Mesodermal cell (in vitro differentiated cells): ENCODE measurements around the gene SPATC1L.
"Not testable (repeated sequence)": the region's sequence is repeated elsewhere in the genome, so short reads cannot be mapped to it uniquely, and the experiment has no call there.

Experiments
- H3K27ac ChIP-seq: 2 replicates; pipeline ENCODE4 v1.7.0; 2013; ENCODE audit warnings: mild to moderate bottlenecking, low read depth, low read length, moderate library complexity; ENCODE audit not compliant: severe bottlenecking
- H3K36me3 ChIP-seq: 2 replicates; pipeline ENCODE4 v1.7.1; 2013; ENCODE audit warnings: mild to moderate bottlenecking, low read length, moderate library complexity; ENCODE audit not compliant: control insufficient read depth, insufficient read depth
- H3K4me1 ChIP-seq: one replicate; pipeline ENCODE4 v1.7.1; 2013; ENCODE audit warnings: mild to moderate bottlenecking, low read length; ENCODE audit not compliant: insufficient read depth, control insufficient read depth, poor library complexity, severe bottlenecking
- H3K4me3 ChIP-seq: 2 replicates; pipeline ENCODE4 v1.7.0; 2013; ENCODE audit warnings: low read length, control low read depth, mild to moderate bottlenecking; ENCODE audit not compliant: insufficient read depth, poor library complexity, severe bottlenecking; ENCODE audit errors: extremely low read depth
- H3K9me3 ChIP-seq: 2 replicates; pipeline ENCODE4 v1.7.1; 2013; ENCODE audit warnings: mild to moderate bottlenecking, low read length, moderate library complexity; ENCODE audit not compliant: control insufficient read depth
- WGBS, 2 experiments: methylation state at CpG; one replicate each; pipeline ENCODE4 v1.1.5; 2013; ENCODE audit warnings: missing lambda C conversion rate in 2 of 2; ENCODE audit not compliant: insufficient coverage in 2 of 2; 5-methylcytosine and 5-hydroxymethylcytosine counted together

SPATC1L gene

GRCh38 chr21:46153247-46154154 lies 30.8 kb downstream of the SPATC1L start:
- Histone ChIP-seq H3K4me3 (no peak overlapping the region), H3K27ac (no peak overlapping the region), H3K9me3 (no peaks in the 10 kb centered on the region), H3K36me3 (peaks cover 2% of the 10 kb centered on the region), H3K4me1 (peaks cover 4% of the 10 kb centered on the region)
- WGBS, 2 experiments, result 45 to 48% methylated on average over 22 to 27 of the region's 33 CpGs

- Histone ChIP-seq H3K4me3 (no peak overlapping the region), H3K4me1 (peaks cover 4% of the 10 kb centered on the region), H3K27ac (no peak overlapping the region), H3K36me3 (peaks cover 2% of the 10 kb centered on the region), H3K9me3 (no peaks in the 10 kb centered on the region)
- WGBS, 2 experiments, result 71 to 82% methylated on average over 13 to 18 of the region's 18 CpGs
These were observed 31.4 kb downstream of the SPATC1L start for GRCh38 chr21:46152927-46153246.

- Histone ChIP-seq H3K27ac (no peak overlapping the region), H3K9me3 (no peaks in the 10 kb centered on the region), H3K4me1 (peaks cover 4% of the 10 kb centered on the region), H3K36me3 (peaks cover 2% of the 10 kb centered on the region), H3K4me3 (no peak overlapping the region)
- 93 to 95% methylated on average over 38 to 40 of the region's 45 CpGs for WGBS, 2 experiments
These were observed 32.0 kb downstream of the SPATC1L start for GRCh38 chr21:46151989-46152926.

- no peak overlapping the region for H3K4me3 ChIP-seq
- H3K36me3 ChIP-seq, result no peaks in the 10 kb centered on the region
- H3K27ac ChIP-seq, result no peak overlapping the region
- H3K9me3 ChIP-seq, result no peaks in the 10 kb centered on the region
- 90 to 92% methylated on average over 36 to 47 of the region's 47 CpGs for WGBS, 2 experiments
- peaks cover 10% of the 10 kb centered on the region for H3K4me1 ChIP-seq
These were observed 32.8 kb downstream of the SPATC1L start for GRCh38 chr21:46151261-46151988.

GRCh38 chr21:46150491-46151121 lies 33.7 kb downstream of the SPATC1L start:
- no peak overlapping the region for H3K4me3 ChIP-seq
- H3K36me3 ChIP-seq, result no peaks in the 10 kb centered on the region
- H3K9me3 ChIP-seq, result no peaks in the 10 kb centered on the region
- peaks cover 10% of the 10 kb centered on the region for H3K4me1 ChIP-seq
- H3K27ac ChIP-seq, result no peak overlapping the region
- WGBS, 2 experiments, result 92 to 96% methylated on average over 21 to 23 of the region's 24 CpGs

- Histone ChIP-seq H3K4me3 (no peak overlapping the region), H3K36me3 (no peaks in the 10 kb centered on the region), H3K9me3 (no peaks in the 10 kb centered on the region), H3K27ac (no peak overlapping the region), H3K4me1 (peaks cover 10% of the 10 kb centered on the region)
- 89 to 90% methylated on average over 7 to 19 of the region's 19 CpGs for WGBS, 2 experiments
These were observed 34.2 kb downstream of the SPATC1L start for GRCh38 chr21:46150073-46150472.

GRCh38 chr21:46149205-46149901 lies 34.9 kb downstream of the SPATC1L start:
- no peaks in the 10 kb centered on the region for H3K36me3 ChIP-seq
- no peak overlapping the region for H3K4me3 ChIP-seq
- H3K27ac ChIP-seq, result no peak overlapping the region
- no peaks in the 10 kb centered on the region for H3K9me3 ChIP-seq
- WGBS, 2 experiments, result 90 to 91% methylated on average over 20 to 22 of the region's 22 CpGs
- H3K4me1 ChIP-seq, result peaks cover 10% of the 10 kb centered on the region

GRCh38 chr21:46148106-46148505 lies 36.2 kb downstream of the SPATC1L start:
- Histone ChIP-seq H3K36me3 (no peaks in the 10 kb centered on the region), H3K9me3 (no peaks in the 10 kb centered on the region), H3K4me3 (no peak overlapping the region), H3K27ac (no peak overlapping the region), H3K4me1 (peaks cover 6% of the 10 kb centered on the region)
- 96 to 97% methylated on average over 10 to 11 of the region's 11 CpGs for WGBS, 2 experiments

- not testable (repeated sequence) for H3K4me3 ChIP-seq, H3K27ac ChIP-seq, H3K9me3 ChIP-seq, H3K36me3 ChIP-seq, H3K4me1 ChIP-seq
- WGBS, 2 experiments, result 78 to 88% methylated on average over 8 to 9 of the region's 12 CpGs
These were observed 36.8 kb downstream of the SPATC1L start for GRCh38 chr21:46147429-46147828.
